GM18517 (cell line): Measurements from ENCODE around the gene AMDHD2.

Source experiments
- ATAC-seq: cut with Tn5 transposase; IDR thresholded peaks from one replicate; pipeline ENCODE4 v1.9.1; 2021; ENCODE audit warnings: mild to moderate bottlenecking, moderate library complexity; ENCODE audit not compliant: unreplicated experiment

The AMDHD2 gene

DNA sequence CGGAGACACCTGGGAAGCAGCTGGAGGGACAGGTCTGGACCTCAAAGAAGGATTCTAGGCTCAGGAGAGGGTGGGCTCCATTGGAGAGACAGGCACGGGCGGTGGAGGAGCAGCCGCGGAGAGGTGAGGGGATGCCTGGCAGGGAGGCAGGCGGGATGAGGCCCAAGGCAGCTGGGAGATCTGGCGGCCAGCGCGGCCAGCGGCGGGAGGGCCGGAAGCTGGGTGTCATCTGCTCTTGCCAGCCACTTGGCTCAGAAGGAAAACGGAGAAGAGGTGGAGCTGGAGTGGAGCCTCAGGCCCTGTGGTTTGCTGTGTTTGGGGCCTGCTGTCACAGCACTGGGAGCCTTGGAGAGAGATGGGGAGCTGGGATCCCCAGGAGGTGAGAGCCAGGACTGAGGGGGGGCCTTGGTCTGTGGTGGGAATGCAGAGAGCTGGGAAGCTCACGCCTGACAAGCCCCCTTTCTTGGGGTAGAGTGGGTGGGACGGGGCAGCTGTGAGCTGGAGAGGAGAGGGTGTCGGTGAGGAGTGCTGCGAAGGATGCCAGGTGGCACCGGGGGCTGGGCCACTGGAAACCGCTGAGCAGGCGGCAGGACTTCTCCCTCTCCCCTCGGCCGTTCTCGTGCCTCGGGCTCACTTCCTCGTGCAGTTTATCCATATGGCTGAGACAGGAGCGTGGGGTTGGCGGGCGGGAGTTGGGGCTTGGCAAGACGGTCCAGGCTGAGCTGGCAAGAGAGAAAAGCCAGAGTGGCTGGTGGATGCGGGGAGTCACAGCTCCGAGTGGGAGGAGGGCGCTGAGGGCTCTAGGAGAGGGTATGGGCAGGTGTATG is 37.2 kb upstream of the AMDHD2 start:
- ATAC-seq, result no peak

DNA sequence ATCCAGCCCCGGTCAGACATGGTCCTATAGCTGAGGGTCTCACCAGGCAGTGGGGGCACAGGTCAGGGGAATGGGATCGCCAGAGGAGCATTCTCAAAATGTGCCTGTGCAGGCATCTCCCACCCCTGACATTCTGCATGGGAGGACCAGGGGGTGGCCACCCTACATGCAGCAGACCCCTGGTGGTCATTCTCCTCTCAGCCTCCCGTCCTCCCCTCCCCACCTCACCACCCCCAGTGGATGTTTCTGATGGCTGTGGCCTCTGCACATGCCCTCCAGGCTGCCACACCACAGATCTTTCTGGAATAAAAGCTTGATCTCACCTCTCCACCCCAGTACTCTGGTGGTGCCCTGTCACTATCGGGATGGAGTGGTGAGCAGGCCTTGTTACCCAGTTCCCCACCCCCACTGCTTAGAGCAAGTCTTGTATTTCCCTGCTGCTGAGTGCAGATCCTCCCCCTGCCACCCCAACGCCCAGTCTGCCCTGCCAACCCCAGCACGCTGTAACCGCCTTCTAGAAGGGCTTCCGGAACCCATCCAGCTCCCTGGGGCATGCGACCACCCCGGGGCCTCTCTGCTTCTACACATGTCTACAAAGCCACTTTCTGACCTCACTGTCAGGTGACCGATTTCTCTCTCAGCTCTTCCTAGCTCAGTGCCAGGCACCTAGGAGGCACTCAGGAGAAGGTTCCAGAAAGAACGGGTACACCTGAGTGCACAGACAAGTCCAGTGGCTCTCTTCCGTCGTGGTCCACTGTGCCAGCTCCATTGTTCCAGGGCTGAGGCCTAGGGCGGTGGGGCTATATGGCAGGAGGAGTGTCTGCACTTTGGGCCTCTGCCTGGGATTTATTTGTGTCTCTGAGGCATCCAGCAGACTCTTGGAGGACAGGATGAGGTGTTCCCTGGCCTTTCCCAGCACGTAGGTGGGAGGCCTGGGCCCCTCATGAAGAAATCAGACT is 36.0 kb upstream of the AMDHD2 start:
- ATAC-seq, result no peak

DNA sequence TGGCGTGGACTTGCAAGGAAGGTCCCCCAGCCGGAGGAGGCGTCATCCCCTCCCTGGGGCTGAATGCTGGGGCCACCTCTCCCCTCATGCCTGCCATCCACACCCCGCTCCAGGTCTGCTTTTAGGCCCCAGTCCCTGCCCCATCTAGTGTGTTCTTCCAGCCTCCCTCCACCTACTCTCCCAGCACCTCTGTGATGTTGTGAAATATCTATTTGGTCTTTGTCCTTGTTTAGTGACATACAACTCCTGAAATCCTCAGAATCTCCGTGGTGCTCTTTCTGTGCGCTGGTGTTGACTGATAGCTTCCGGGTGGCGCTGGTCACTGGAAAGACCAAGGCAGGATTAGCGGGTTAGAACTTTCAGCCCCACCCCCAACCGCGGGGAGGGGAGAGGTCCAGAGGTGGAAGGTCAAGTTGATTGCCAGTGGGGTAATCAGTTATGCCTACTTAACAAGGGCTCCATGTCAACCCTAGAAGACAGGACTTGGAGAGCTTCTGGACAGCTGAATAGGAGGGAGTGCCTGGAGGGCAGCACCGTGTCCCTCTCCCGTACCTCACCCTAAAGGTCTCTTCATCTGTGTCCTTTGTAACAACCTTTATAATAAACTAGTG is 35.2 kb upstream of the AMDHD2 start:
- no peak for ATAC-seq

DNA sequence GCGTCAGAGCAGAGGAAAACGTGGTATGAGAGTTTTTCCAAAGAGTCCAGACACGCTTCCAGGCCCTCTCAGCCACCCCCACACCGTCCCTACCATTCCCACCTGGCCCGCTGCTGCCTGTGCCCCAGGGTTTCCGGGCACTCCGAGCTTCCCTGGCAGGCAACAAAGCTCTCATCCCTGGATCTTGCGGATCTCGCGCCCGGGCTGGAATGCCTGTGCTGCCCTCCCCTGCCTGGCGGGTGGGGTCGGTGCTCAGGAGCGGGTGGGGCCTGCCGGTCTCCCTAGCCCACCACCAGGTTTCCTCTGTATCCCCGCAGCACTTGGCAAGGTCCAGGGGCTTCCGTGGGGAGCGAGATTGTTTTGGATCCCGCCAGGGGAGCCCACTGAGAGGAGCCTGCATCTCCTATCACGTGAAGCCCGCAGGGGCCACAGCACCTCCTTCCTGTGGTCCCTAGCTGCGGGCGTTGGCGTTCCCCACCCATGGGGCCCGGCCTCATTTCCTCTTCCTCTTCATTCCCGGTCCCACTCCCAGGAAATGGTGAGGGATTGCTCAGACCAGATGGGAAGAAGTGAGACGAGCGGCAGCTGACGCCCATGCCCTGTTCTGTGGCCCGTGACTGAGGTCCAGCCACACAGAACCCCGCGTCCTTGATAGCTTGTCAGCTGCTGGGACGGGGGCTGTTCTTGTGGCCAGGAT is 34.2 kb upstream of the AMDHD2 start:
- no peak for ATAC-seq

DNA sequence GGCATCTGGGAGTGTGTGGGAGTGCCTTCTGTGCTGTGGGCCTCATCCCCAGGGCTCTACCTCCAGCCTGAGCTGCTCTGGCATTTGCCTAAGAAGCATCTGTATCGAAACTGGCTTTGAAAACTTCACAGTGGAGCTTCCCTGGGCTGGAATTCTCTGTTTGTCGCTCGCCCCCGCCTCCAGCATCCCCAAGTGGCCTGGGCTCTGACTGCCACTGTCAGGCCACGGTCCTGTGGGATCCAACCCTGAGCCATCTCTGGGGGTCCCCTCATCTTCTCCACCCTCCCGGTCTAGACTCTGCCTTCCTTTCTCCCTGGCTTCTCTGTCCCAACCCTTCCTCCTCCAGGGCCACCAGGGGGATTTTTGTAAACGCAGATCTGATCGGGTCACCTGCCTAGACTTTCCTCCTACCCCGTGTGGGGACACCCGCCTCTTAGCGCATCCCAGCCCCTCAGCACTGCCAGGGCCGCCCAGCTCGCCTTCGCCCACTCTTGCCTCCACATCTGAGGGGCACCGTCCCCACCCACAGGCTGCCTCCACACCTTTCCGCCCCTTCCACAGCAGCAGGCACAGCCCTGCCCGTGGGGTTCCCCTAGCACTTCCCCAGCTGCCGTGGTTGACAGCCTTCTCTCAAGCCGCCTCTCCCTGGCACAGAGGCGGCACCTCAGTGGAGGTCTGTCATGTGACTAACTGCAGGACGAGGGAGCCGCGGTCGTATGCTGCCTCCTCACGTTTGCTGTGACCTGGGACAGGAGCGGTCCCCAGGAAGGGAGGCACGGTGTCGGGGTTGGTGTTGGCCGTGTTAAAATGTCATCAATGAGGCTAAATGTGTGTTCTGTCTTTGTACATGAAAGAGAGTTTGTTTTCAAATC is 33.3 kb upstream of the AMDHD2 start:
- peak; percentile 63 for ATAC-seq

DNA sequence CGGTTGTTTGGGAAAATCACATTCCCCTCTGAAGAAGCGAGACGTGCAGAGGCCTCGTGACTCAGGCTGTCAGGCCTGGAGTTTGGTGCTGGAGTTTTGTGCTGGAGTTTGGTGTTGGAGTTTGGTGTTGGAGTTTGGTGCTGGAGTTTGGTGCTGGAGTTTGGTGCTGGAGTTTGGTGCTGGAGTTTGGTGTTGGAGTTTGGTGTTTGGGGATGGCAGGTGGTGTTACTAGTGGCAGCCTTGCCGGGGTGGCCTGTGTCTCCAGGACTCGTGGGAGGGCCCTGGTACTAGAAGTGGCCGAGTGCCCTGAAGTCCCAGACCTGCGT is 32.7 kb upstream of the AMDHD2 start:
- no peak for ATAC-seq

DNA sequence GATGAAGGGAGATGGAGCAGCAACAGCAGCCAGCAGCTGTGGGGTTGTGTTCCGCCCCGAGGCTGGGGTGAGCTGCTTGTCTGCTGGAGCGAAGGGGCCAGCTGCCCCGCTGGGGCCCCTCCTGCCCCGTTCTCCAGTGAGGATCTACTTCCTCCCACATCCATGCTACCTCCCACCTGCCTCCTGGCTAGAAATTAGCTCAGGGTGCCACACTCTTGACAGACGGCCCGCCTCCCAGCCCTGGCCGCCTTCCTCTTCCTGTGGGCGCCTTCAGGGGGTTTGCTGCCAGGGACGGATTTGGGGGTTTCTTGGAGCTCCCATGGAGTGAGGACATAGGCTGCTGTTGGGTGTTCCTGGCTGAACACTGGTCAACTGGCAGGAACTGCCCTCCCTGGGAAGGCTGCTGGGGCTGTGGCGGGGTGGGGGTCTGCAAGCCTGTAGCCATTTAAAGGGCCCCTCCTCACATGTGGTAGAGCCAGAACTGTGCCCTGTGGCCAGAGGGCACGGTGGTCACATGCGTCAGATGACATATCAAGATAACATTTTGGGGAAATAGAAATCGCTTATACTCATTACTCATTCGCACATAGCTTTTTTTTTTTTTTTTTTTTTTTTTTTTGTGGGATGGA is 32.2 kb upstream of the AMDHD2 start:
- ATAC-seq, result no peak

DNA sequence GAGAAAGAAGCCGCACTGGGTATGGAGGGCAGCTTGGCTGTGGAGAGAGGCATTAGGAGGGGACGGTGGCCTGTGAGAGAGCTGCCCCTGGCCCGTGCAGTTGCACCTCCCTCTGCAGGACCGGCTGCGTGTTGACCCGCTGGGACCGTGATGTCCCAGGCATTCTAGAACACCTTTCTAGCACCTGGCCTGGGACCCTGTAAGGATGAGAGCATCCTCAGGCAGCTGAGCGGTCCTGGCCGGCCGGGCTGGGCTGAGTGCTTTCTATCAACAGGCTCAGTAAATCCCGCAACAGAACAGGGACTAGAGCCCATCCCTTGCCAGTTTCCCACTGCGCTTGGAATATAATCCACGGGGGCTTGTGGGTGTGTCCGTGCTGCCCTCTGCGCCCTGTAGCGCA is 30.6 kb upstream of the AMDHD2 start:
- ATAC-seq, result no peak

DNA sequence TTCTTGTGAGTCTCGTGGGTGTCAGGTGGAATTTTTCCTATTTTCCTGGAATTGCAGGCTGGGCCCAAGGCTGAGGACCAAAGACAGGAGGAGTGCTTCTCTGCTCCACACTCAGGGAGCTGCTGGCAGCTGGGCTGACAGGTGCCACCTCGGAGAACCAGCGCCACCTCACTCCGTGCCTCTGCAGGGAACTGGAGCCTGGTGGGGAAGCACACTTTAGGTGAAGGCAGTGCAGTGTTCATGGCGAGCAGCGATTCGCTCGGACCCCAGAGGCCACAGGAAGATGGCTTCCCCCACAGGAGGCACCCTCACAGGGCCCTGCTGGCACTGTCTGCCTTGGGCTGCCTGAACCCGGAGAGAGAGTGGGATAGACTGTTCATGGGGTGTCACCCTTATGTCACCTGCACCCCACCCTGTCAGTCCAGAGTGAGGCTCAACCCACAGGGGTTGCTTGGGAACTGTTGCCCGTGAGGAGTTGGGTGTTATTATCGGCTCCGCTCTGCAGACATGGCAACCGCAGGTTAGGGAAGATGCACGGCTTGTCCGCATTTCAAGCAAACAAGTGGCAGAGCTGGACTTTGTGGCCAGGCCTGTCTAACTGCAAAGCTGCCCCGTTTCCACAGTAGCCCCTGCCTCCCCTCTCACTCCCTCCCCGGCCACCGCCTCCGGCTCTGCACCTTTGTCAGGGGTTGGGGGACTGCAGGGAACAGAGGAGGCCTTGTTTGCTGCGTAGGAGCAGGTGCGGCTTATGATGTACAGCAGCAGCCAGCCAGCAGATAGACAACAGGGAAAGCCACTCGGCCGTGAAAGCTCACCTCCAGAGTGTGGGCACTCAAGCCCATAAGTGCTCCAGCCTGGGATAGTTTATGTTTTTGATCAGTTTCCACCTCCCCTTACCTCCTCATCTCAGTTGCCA is 29.7 kb upstream of the AMDHD2 start:
- ATAC-seq, result no peak

DNA sequence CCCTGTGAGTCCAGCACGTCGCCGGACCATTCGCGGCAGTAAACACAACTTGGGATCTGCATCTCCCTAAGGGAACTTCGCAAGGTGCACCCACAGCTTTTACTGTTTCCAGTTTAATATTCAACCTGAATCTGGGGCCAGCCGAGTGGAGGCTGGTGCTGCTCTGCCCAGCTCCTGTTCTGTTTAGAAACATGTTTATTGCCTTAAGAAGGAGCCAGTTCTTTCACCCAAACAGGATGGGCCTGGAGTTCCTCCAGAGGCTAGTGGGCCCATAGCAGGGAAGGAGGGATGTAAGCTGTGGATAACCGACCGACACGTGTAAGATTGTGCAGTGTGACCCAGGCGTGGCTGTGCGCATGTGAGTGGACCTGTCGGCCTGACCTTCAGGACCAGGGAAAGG is 27.9 kb upstream of the AMDHD2 start:
- no peak for ATAC-seq

DNA sequence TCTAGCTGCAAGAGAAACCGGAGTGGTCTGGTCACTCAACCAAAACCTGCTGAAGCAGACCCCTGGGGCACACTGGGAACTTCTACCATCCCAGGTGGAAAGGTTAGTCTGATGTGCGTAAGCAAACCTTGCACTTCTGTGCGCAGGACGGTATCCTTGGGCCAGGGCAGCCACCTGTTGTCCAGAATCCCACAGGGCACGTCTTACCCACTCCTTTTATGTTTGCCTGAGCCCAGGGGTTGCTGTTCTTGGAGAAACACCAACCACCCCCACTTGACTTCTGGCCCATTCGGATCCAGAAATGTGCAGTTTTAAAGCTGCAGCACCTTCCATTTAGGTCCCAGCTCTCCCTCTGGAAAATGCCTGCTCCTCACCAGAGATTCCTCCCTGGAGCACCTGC is 26.6 kb upstream of the AMDHD2 start:
- ATAC-seq, result no peak

DNA sequence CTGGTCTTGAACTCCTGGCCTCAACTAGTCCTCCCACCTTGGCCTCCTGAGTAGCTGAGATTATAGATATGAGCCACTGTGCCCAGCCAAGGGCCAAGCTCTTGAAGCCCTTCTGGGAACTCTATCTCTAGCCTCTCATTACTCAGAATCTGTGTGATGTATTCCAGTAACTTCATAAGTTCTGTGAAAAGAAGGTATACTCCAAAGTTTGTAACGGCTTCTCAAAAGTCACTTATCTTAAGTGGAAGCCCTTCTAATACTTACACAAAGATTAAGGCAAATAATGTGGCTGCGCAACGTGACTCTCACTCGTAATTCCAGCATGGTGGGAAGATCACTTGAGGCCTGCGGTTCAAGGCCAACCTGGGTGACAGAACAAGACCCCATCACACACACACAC is 25.6 kb upstream of the AMDHD2 start:
- no peak for ATAC-seq

DNA sequence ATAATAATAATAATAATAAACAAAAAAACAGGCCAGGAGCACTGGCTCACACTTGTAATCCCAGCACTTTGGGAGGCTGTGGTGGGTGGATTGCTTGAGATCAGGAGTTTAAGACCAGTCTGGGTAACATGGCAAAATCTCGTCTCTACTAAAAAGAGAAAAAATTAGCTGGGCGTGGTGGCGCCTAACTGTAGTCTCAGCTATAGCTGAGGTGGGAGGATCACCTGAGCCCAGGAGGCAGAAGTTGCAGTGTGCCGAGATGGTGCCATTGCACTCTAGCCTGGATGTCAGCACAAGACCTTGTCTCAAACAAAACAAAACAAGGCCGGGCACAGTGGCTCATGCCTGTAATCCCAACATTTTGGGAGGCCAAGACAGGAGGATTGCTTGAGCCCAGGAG is 25.1 kb upstream of the AMDHD2 start:
- no peak for ATAC-seq

DNA sequence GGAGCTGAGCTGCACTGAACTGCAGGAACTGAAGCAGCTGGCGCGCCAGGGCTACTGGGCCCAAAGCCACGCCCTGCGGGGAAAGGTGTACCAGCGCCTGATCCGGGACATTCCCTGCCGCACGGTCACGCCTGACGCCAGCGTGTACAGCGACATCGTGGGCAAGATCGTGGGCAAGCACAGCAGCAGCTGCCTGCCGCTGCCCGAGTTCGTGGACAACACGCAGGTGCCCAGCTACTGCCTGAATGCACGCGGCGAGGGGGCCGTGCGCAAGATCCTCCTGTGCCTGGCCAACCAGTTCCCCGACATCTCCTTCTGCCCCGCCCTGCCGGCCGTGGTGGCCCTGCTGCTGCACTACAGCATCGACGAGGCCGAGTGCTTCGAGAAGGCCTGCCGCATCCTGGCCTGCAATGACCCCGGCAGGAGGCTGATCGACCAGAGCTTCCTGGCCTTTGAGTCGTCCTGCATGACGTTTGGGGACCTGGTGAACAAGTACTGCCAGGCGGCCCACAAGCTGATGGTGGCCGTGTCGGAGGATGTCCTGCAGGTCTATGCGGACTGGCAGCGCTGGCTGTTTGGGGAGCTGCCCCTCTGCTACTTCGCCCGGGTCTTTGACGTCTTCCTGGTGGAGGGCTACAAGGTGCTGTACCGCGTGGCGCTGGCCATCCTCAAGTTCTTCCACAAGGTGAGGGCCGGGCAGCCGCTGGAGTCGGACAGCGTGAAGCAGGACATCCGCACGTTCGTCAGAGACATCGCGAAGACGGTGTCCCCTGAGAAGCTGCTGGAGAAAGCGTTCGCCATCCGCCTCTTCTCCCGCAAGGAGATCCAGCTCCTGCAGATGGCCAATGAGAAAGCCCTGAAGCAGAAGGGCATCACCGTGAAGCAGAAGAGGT is 23.7 kb upstream of the AMDHD2 start:
- no peak for ATAC-seq

DNA sequence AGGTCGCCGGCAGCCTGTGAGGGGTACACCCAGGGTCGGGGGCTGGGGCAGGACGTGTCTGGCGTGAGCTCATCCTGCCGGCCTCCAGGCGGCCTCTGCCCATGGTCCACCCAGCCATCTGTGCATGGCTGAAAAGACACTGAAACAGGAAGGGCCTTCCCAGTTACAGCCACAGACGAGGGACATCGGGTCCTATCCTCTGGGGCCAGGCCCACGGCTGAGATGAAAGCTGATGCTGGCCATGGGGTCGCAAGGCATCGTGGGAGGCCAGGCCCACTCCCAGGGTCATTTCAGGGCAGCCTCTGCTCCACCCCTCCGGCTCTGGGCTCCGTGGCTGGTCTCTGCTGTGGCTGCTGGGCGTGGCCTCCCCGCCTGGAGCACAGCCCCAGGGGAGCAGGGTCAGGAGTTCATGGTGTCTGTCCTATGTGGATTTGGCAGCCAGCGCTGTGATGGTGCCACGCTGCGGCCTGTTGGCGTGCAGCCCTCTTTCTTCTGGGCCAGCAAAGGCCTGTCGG is 23.0 kb upstream of the AMDHD2 start:
- no peak for ATAC-seq

DNA sequence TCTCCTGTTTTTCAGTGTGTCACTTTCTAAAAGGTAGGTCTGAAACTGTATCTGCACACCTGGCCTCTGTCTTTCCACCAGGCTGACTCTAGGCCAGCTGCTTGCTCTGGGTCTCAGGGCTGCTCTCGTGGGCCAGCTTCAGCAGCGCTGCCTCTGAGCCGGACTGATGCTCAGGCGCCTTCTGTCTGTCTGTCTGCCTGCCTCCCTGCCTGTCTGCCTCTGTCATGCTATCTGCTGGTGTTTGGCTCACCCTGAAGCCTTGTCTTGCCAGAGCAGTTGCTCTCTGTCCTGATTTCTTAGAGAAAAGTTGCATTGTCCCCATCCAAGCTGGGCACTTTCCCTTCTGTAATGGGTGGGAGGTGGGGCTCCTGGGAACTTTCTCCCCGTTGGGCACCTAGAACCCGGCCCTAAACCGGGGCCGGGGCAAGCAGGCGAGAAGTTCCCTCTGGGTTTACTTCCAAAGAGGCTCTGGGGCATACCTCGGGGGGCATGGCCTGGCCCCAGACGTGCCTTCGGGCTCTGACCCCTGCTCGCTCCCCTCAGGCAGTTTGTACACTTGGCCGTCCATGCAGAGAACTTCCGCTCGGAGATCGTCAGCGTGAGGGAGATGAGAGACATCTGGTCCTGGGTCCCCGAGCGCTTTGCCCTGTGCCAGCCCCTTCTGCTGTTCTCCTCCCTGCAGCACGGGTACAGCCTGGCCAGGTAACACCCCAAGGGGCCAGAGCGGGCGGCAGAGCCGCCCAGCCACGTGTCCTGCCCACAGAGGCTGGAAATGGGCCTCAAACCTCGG is 22.3 kb upstream of the AMDHD2 start:
- no peak for ATAC-seq
